Sciatic nerve (tissue), 2 donors: Measurements from ENCODE around the gene USP1. TPM values are rescaled to one million over a fixed set of nuclear protein-coding genes. Genes with fewer than 3 reads are reported as not detected.

Source experiments
- ATAC-seq: fragments of 200-7000 bp; cut with Tn5 transposase; one replicate; pipeline ENCODE4 v1.9.1; 2020; ENCODE audit warnings: mild to moderate bottlenecking, moderate library complexity
- DNase-seq: peaks from one replicate; pipeline ENCODE4 v3.0.0-alpha.2; 2020; ENCODE audit warnings: low spot score
- intact Hi-C: fragments of 100-400 bp; cut with DNase I; formaldehyde crosslinking; loops from one replicate; pipeline ENCODE4 v1.14.2; 2022
- total RNA-seq: library from RNA; stranded (reverse); fragmentation: NEBNext Ultra II Directional; extraction: Animal tissue kit (Norgen Biotek cat#: 25700); gene quantifications from one replicate; pipeline ENCODE4 v1.2.1, GENCODE V29; 2021
- donor health status: DM: no; HTN: no; CAD: no.
- donor health status: DM: no; HTN: no; CAD: no.

USP1 gene
- total RNA-seq, 1 donor from 2014 or later = 34.0 TPM

DNA sequence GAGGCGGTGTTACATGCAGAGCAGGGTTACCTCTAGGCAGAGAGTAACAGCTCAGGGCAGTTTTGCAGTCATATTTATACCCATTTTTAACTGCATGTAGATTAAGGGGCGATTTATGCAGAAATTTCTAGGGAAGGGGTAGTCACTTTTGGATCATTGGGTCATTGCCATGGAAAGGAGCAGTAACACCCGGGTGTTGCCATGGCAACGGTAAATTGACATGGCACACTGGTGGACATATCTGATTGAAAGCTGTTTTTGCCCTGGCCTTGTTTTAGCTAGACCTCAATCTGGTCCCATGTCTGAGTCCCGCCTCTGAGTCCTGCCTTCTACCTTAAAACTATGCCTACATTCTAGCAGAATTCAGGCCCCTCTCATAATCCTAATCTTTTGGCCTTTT is 11.8 kb upstream of the USP1 start:
- DNase-seq (no peak), ATAC-seq (no peak)
- intact Hi-C loops = no loop called here

- DNase-seq = no peak
- intact Hi-C loops = no loop called here
- ATAC-seq = no peak
These were observed 10.6 kb upstream of the USP1 start for GRCh38 chr1:62426237-62426636.

GRCh38 chr1:62426794-62427193 is 10.1 kb upstream of the USP1 start:
- intact Hi-C loops = no loop called here
- ATAC-seq = no peak

GRCh38 chr1:62428351-62428750 is 8.5 kb upstream of the USP1 start:
- no peak for ATAC-seq
- intact Hi-C loops = no loop called here
- DNase-seq = no peak

More at GRCh38 chr1:62426794-62427193, 10.1 kb upstream of the USP1 start:
- DNase-seq = no peak

- DNase-seq (no peak), ATAC-seq (no peak)
- intact Hi-C loops = no loop called here
These were observed 7.3 kb upstream of the USP1 start for GRCh38 chr1:62429581-62429980.

DNA sequence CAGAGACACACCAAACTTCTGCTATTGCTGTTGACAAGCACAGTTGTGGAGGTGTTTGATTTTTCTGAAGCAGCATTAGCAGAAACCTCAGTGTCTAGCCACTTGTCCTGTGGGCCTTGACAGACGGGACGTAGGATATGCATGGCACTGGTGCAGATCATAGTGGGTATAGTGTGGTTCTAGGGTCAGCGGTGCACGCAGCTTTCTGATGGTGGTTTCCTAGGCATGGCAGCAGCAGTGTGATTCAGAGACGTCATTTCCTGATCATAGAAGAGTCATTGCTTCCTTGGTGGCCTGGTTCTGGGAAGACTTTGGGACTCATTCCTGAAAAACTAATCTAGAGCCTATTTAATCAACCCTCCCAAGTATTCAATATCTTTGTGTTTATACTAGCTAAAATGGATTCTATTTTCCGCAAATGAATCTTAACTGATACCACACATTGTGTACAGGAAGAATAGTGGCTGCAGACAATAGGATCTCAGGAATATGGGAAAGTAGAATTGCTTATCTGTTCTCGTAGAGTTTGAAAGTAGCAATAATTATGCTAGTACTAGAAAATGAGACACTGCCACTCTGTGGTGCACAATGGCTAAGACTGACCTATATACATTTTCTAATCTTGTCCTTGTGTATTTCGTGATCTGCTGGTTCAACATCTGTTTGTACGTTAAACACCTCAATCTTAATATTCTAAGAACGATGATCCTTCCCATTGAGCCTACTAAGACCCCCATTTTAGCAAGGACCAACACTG is 2.8 kb upstream of the USP1 start:
- DNase-seq (no peak), ATAC-seq (no peak)
- intact Hi-C loops = no loop called here

- DNase-seq (no peak), ATAC-seq (no peak)
- intact Hi-C loops = no loop called here
These were observed 2.2 kb upstream of the USP1 start for GRCh38 chr1:62434618-62435001.

GRCh38 chr1:62435231-62436038 is 1.4 kb upstream of the USP1 start:
- ATAC-seq (peak; percentile 25), DNase-seq (no peak)
- intact Hi-C loops = no loop called here

- intact Hi-C loops = no loop called here
- DNase-seq (peak; percentile 96), ATAC-seq (peak; percentile 95)
These were observed 797 bp upstream of the USP1 start for GRCh38 chr1:62436039-62436465.

GRCh38 chr1:62437273-62437940 is 558 bp downstream of the USP1 start:
- ATAC-seq = no peak
- no peak for DNase-seq
- intact Hi-C loops = no loop called here

- intact Hi-C loops = no loop called here
- DNase-seq (no peak), ATAC-seq (no peak)
These were observed 1.3 kb downstream of the USP1 start for GRCh38 chr1:62438163-62438562.

GRCh38 chr1:62439652-62440371 is 3.0 kb downstream of the USP1 start:
- intact Hi-C loops = no loop called here
- no peak for ATAC-seq
- no peak for DNase-seq

GRCh38 chr1:62444701-62445100 is 7.9 kb downstream of the USP1 start:
- intact Hi-C loops = no loop called here
- ATAC-seq = no peak
- no peak for DNase-seq

- ATAC-seq (no peak), DNase-seq (no peak)
- intact Hi-C loops = no loop called here
These were observed 11.5 kb downstream of the USP1 start for GRCh38 chr1:62448221-62448933.

DNA sequence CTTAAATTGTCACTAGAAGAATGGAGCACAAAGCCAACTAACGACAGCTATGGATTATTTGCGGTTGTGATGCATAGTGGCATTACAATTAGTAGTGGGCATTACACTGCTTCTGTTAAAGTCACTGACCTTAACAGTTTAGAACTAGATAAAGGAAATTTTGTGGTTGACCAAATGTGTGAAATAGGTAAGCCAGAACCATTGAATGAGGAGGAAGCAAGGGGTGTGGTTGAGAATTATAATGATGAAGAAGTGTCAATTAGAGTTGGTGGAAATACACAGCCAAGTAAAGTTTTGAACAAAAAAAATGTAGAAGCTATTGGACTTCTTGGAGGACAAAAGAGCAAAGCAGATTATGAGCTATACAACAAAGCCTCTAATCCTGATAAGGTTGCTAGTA is 13.5 kb downstream of the USP1 start:
- ATAC-seq (no peak), DNase-seq (no peak)
- intact Hi-C loops = no loop called here

GRCh38 chr1:62452951-62453350 is 16.1 kb downstream of the USP1 start:
- ATAC-seq (no peak), DNase-seq (no peak)
- intact Hi-C loops = no loop called here

GRCh38 chr1:62457955-62458354 is 21.1 kb downstream of the USP1 start:
- peak; percentile 65 for ATAC-seq
- DNase-seq = no peak
- intact Hi-C loops = no loop called here

- ATAC-seq (no peak), DNase-seq (no peak)
- intact Hi-C loops = no loop called here
These were observed 25.5 kb downstream of the USP1 start for GRCh38 chr1:62462370-62462769.

DNA sequence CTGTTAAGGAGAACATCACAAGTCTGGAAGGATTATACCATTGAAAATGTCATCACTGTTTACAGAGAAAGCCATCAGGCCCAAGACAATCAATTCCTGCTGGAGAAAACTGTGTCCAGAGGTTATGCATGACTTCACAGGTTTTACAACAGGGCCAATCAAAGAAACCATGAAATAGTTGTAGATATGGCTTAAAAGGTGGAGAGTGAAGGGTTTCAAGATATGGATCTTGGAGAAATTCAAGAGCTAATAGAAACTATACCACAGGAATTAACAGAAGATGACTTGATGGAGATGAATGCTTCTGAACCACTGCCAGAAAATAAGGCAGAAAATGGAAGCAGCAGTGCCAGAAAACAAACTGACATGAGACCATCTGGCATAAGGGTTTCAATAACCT is 30.2 kb downstream of the USP1 start:
- DNase-seq (no peak), ATAC-seq (no peak)
- intact Hi-C loops = no loop called here
